Keratinocyte (primary cell): Measurements from ENCODE around the gene RYR2. TPM values are rescaled to one million over a fixed set of nuclear protein-coding genes. Genes with fewer than 3 reads are reported as not detected.

Experiments used
- DNase-seq: peaks from one replicate; pipeline ENCODE4 v3.0.0-alpha.2; 2011; ENCODE audit warnings: low read depth, missing footprints, low spot score
- FAIRE-seq: peaks from 2 replicates; lab custom pipeline; 2011; peaks lifted over from hg19 to GRCh38; lab: Jason Lieb, UNC
- H2AFZ ChIP-seq: 2 replicates; pipeline ENCODE4 v1.6.0; 2012; ENCODE audit warnings: low read length, control low read depth, inconsistent platforms; ENCODE audit not compliant: control insufficient read depth
- H3K27ac ChIP-seq: 2 replicates; pipeline ENCODE4 v1.5.1; 2011; ENCODE audit warnings: low read length; ENCODE audit not compliant: control insufficient read depth, insufficient read depth
- H3K27me3 ChIP-seq: 3 replicates; pipeline ENCODE4 v1.6.0; 2011; ENCODE audit warnings: low read length; ENCODE audit not compliant: control insufficient read depth, insufficient read depth; ENCODE audit errors: extremely low read depth
- H3K36me3 ChIP-seq, 2 experiments: 2 replicates in 1 of 2; 3 replicates in 1 of 2; pipeline ENCODE4 v1.5.1; 2011; ENCODE audit warnings: low read length in 2 of 2, mild to moderate bottlenecking in 1 of 2; ENCODE audit not compliant: control insufficient read depth in 2 of 2, insufficient read depth in 2 of 2; ENCODE audit errors: extremely low read depth in 1 of 2
- H3K4me1 ChIP-seq: 3 replicates; pipeline ENCODE4 v1.5.1; 2011; ENCODE audit warnings: low read length; ENCODE audit not compliant: control insufficient read depth, insufficient read depth; ENCODE audit errors: extremely low read depth
- H3K4me2 ChIP-seq: 3 replicates; pipeline ENCODE4 v1.6.0; 2011; ENCODE audit warnings: low read depth, low read length; ENCODE audit not compliant: control insufficient read depth, insufficient read depth; ENCODE audit errors: extremely low read depth
- H3K4me3 ChIP-seq, 3 experiments: fragments of 200-600 bp in 1 of 3; sonication (generic) in 1 of 3; 2 replicates in 2 of 3; 3 replicates in 1 of 3; pipeline ENCODE4 v1.5.1; 2011 to 2016; ENCODE audit warnings: low read length in 3 of 3, mild to moderate bottlenecking in 3 of 3, control low read depth in 2 of 3, inconsistent platforms in 1 of 3, low read depth in 1 of 3, mixed read lengths in 1 of 3, mixed run types in 1 of 3, moderate library complexity in 1 of 3; ENCODE audit not compliant: control insufficient read depth in 2 of 3, insufficient read depth in 2 of 3; ENCODE audit errors: extremely low read depth in 1 of 3
- H3K79me2 ChIP-seq: 2 replicates; pipeline ENCODE4 v1.6.0; 2012; ENCODE audit warnings: low read length; ENCODE audit not compliant: control insufficient read depth, insufficient read depth
- H3K9ac ChIP-seq: 3 replicates; pipeline ENCODE4 v1.6.0; 2011; ENCODE audit warnings: low read length; ENCODE audit not compliant: control insufficient read depth, insufficient read depth; ENCODE audit errors: extremely low read depth
- H3K9me1 ChIP-seq: 3 replicates; pipeline ENCODE4 v1.6.0; 2011; ENCODE audit warnings: low read length; ENCODE audit not compliant: control insufficient read depth, insufficient read depth; ENCODE audit errors: extremely low read depth
- H3K9me3 ChIP-seq: 2 replicates; pipeline ENCODE4 v1.5.1; 2012; ENCODE audit warnings: low read depth, low read length; ENCODE audit not compliant: control insufficient read depth
- H4K20me1 ChIP-seq: 3 replicates; pipeline ENCODE4 v1.6.0; 2011; ENCODE audit warnings: low read length; ENCODE audit not compliant: control insufficient read depth, insufficient read depth; ENCODE audit errors: extremely low read depth
- EZH2 ChIP-seq: IDR thresholded peaks from one replicate; pipeline ENCODE4 v1.6.1; 2012; ENCODE audit warnings: inconsistent platforms, mild to moderate bottlenecking, low read length, moderate library complexity
- dilution Hi-C: fragments of 300-500 bp; cut with MboI; formaldehyde crosslinking; loops from one replicate; pipeline ENCODE4 v1.7.0; 2020; ENCODE audit warnings: low sequenced_read_pairs; ENCODE audit not compliant: extremely low pct_ligation_motif_present
- polyA plus RNA-seq, 5 experiments: library from polyadenylated mRNA; depleted of rRNA in 3 of 5; stranded (reverse) in 3 of 5; stranded (forward) in 1 of 5; unstranded in 1 of 5; fragments of >200 nt; gene quantifications; 1 replicate in 1 of 5; 2 replicates in 3 of 5; 3 replicates in 1 of 5; pipeline versions ENCODE4 v1.2.1 to v1.2.3, GENCODE V29; 2011 to 2012; ENCODE audit warnings: missing spikeins in 2 of 5, low read depth in 1 of 5, low replicate concordance in 1 of 5
- TF ChIP-seq, protein P1 (sequence below), 3 experiments: IDR thresholded peaks in 1 of 3; conservative IDR thresholded peaks in 1 of 3; optimal IDR thresholded peaks in 1 of 3; 2 replicates in 2 of 3; 3 replicates in 1 of 3; pipeline versions ENCODE3 to v1.5.1; 2011; ENCODE audit warnings: low read length in 3 of 3, mild to moderate bottlenecking in 3 of 3, moderate library complexity in 2 of 3, control low read depth in 1 of 3, inconsistent platforms in 1 of 3; ENCODE audit not compliant: insufficient read depth in 2 of 3; ENCODE audit errors: extremely low read depth in 1 of 3

The RYR2 gene
- polyA plus RNA-seq, 1 donor (not counting 4 experiments of a cell fraction or from before 2014, with no cell fraction given): 0.05 TPM

DNA sequence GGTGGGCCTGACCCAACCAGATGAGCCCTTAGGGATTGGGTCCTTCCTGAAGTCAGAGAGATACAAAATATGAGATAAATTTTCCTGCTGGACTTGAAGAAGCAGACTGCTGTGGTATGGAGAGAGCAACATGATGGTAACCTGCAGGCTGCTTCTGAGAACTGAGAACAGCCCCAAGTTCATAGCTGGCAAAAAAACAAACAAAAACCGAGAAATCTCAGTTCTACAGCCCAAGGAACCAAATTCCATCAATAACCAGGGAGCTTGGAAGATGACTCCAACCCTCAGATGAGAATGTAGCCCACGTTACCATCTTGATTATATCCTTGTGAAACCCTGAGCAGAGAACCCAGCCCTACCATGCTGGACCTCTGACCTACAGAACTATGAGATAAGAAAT lies 532.6 kb downstream of the RYR2 start:
- Histone ChIP-seq H2AFZ (no peak overlapping the region), H3K27ac (no peak overlapping the region), H3K9me3 (no peaks in the 10 kb centered on the region), H4K20me1 (no peaks in the 10 kb centered on the region), H3K9ac (no peak overlapping the region), H3K4me2 (no peak overlapping the region), H3K4me1 (no peaks in the 10 kb centered on the region), H3K27me3 (no peaks in the 10 kb centered on the region), H3K36me3 (no peaks in the 10 kb centered on the region), H3K79me2 (no peaks in the 10 kb centered on the region), H3K9me1 (no peaks in the 10 kb centered on the region), H3K4me3 (no peak overlapping the region)
- FAIRE-seq (no peak), DNase-seq (no peak)
- TF ChIP-seq, protein P1, sequence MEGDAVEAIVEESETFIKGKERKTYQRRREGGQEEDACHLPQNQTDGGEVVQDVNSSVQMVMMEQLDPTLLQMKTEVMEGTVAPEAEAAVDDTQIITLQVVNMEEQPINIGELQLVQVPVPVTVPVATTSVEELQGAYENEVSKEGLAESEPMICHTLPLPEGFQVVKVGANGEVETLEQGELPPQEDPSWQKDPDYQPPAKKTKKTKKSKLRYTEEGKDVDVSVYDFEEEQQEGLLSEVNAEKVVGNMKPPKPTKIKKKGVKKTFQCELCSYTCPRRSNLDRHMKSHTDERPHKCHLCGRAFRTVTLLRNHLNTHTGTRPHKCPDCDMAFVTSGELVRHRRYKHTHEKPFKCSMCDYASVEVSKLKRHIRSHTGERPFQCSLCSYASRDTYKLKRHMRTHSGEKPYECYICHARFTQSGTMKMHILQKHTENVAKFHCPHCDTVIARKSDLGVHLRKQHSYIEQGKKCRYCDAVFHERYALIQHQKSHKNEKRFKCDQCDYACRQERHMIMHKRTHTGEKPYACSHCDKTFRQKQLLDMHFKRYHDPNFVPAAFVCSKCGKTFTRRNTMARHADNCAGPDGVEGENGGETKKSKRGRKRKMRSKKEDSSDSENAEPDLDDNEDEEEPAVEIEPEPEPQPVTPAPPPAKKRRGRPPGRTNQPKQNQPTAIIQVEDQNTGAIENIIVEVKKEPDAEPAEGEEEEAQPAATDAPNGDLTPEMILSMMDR (optimal IDR thresholded peaks at IDR 0.05 in 1 of 3, IDR thresholded peaks at IDR 0.05 in 1 of 3, conservative IDR thresholded peaks at IDR 0.05 in 1 of 3; ENCODE audit: extremely low read depth in 1 of 3, insufficient read depth in 2 of 3, low read length in 3 of 3): no peak
- TF ChIP-seq EZH2: no peak
- dilution Hi-C loops: no loop called here

DNA sequence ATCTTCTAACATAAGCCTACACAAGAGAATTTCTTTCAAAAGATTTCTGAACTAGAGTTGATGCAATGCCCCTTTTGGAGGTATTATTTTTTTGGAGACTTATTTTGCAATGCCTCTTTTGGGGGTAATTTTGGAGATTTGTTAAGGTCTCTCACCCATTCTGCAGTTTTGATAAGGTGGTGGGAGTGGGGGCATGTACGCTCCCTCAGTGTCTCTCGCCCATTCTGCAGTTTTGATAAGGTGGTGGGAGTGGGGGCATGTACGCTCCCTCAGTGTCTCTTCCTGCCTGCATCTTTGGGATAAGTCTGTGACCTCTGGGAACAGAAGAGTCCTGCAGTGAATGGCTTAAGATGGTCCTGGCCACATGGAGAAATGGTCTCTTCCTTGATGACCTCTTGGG lies 536.6 kb downstream of the RYR2 start:
- Histone ChIP-seq H3K9me3 (no peaks in the 10 kb centered on the region), H3K4me2 (no peak overlapping the region), H3K4me1 (no peaks in the 10 kb centered on the region), H3K4me3 (no peak overlapping the region), H3K9me1 (no peaks in the 10 kb centered on the region), H3K36me3 (no peaks in the 10 kb centered on the region), H4K20me1 (no peaks in the 10 kb centered on the region), H3K79me2 (no peaks in the 10 kb centered on the region), H3K9ac (no peak overlapping the region), H2AFZ (no peak overlapping the region), H3K27me3 (no peaks in the 10 kb centered on the region), H3K27ac (no peak overlapping the region)
- no peak for TF ChIP-seq EZH2
- TF ChIP-seq, protein P1 (optimal IDR thresholded peaks at IDR 0.05 in 1 of 3, IDR thresholded peaks at IDR 0.05 in 1 of 3, conservative IDR thresholded peaks at IDR 0.05 in 1 of 3; ENCODE audit: extremely low read depth in 1 of 3, insufficient read depth in 2 of 3, low read length in 3 of 3): no peak
- DNase-seq (no peak), FAIRE-seq (no peak)
- dilution Hi-C loops: no loop called here
